ENCODE results near the gene LYRM4.
"Not testable (repeated sequence)": the region's sequence is repeated elsewhere in the genome, so short reads cannot be mapped to it uniquely, and the experiment has no call there.

Gene LYRM4

DNA sequence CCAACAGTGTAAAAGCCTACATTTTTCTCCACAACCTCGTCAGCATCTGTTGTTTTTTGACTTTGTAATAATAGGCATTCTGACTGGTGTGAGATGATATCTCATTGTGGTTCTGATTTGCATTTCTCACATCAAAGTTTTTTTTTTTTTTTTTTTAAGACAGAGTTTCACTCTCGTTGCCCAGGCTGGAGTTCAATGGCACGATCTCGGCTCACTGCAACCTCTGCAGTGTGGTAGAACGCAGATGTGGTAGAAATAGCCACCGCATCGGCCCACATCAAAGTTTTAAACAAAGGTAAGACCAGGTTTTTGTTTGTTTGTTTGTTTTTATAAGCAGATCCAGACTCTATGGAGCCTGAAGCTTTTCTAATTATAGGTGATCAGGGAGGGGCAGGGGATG is 188.3 kb downstream of the LYRM4 start:
- ATAC-seq (replicated peaks): no peak
- Mint-ChIP-seq H3K4me1 (ENCODE audit: low read depth in 2 of 2) (no peaks in the 10 kb centered on the region), H3K9me3 (no peaks in the 10 kb centered on the region), H3K27ac (no peak overlapping the region), H3K36me3 (ENCODE audit: insufficient read depth) (no peaks in the 10 kb centered on the region), H3K27me3 (peaks cover 16 to 21% of the 10 kb centered on the region in 2 donors), H3K4me3 (no peak overlapping the region)
- no peak for DNase-seq

DNA sequence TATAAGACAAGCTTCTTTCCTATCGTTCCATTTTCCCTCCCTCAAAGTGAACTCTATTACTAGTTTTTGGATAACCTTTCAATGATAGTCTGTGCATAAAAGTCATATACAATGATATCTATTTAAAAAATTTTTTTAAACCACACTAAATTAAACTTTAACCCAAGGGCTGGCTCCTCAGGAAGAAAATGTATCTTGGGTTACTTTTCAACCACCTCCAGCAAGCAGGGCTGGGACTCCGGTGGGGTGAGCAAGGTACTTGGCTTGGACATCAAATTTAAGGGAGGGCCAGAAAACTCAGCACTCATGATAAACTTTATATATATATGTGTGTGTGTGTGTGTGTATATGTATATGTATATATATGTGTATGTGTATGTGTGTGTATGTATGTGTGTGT is 189.5 kb downstream of the LYRM4 start:
- H3K4me3 Mint-ChIP-seq: no peak overlapping the region
- H3K36me3 Mint-ChIP-seq (ENCODE audit: insufficient read depth): no peaks in the 10 kb centered on the region
- no peak for ATAC-seq (replicated peaks)
- no peaks in the 10 kb centered on the region for H3K9me3 Mint-ChIP-seq
- H3K27ac Mint-ChIP-seq: no peak overlapping the region
- no peaks in the 10 kb centered on the region for H3K4me1 Mint-ChIP-seq (ENCODE audit: low read depth in 2 of 2)
- peaks cover 5 to 9% of the 10 kb centered on the region in 2 donors for H3K27me3 Mint-ChIP-seq
- DNase-seq: no peak

- ATAC-seq (replicated peaks) (no peak), DNase-seq (no peak)
- Mint-ChIP-seq H3K4me3 (no peak overlapping the region), H3K27ac (no peak overlapping the region), H3K9me3 (no peaks in the 10 kb centered on the region), H3K4me1 (ENCODE audit: low read depth in 2 of 2) (no peaks in the 10 kb centered on the region), H3K36me3 (ENCODE audit: insufficient read depth) (peaks cover 4% of the 10 kb centered on the region), H3K27me3 (peaks cover 6 to 13% of the 10 kb centered on the region in 2 donors)
These were observed 192.5 kb downstream of the LYRM4 start for GRCh38 chr6:5068153-5068751.

DNA sequence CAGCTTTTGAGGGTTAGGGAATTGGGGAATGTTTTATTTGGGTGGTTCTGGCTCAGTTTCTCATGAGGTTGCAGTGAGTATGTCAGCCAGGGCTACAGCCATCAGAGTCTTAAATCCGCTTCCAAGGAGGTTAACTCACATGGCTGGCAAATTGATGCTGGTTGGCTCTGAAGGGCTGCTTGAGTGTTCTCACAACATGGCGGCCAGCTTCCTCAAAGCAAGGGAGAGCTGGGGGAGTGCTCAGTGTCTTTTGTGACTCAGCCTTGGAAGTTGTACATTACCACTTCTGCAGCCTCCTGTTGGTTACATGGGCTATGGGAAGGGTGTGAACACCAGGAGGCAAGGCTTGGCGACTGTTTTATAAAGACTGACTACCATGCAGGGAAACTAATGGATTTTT is 193.4 kb downstream of the LYRM4 start:
- no peak for DNase-seq
- H3K4me3 Mint-ChIP-seq: no peak overlapping the region

DNA sequence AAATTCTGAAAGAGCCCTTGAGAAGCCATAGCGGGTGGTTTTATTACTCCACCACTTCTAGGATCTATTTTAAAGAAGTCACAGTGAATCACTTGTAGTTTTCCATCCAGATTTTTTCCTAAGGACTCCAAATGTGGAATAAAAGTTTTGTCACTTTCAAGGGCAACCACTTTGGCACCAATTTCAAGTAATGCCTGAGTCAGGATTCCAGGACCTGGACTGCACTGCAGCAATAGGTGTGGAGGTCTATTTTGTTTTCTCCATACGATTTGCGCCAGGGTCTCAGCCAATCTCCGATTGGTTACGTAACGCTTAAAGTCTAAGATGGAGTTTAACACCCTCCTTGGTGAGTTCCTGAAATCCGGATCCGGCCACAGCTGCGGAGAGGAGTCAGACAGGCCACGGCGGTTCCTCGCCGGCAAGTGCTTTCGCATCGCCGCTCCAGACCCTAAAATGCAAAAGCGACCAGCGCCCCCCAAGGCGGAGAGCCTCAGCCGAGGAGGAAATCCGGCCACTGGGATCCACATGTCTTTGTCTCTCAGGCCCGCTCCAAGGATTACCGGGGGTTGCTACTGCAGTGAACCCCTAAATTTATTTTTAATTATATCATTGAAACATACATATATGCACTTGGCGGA is 194.2 kb downstream of the LYRM4 start:
- peaks cover 9 to 16% of the 10 kb centered on the region in 2 donors for H3K27me3 Mint-ChIP-seq
- H3K9me3 Mint-ChIP-seq: no peaks in the 10 kb centered on the region
- peaks cover 4% of the 10 kb centered on the region for H3K36me3 Mint-ChIP-seq (ENCODE audit: insufficient read depth)
- H3K4me1 Mint-ChIP-seq (ENCODE audit: low read depth in 2 of 2): no peaks in the 10 kb centered on the region
- no peak for ATAC-seq (replicated peaks)
- no peak overlapping the region for H3K27ac Mint-ChIP-seq
- H3K4me3 Mint-ChIP-seq: no peak overlapping the region
- no peak for DNase-seq

More for the DNA sequence above, 193.4 kb downstream of the LYRM4 start:
- H3K9me3 Mint-ChIP-seq: no peaks in the 10 kb centered on the region
- no peak overlapping the region for H3K27ac Mint-ChIP-seq
- peaks cover 9 to 14% of the 10 kb centered on the region in 2 donors for H3K27me3 Mint-ChIP-seq
- peaks cover 4% of the 10 kb centered on the region for H3K36me3 Mint-ChIP-seq (ENCODE audit: insufficient read depth)
- no peak for ATAC-seq (replicated peaks)
- no peaks in the 10 kb centered on the region for H3K4me1 Mint-ChIP-seq (ENCODE audit: low read depth in 2 of 2)

DNA sequence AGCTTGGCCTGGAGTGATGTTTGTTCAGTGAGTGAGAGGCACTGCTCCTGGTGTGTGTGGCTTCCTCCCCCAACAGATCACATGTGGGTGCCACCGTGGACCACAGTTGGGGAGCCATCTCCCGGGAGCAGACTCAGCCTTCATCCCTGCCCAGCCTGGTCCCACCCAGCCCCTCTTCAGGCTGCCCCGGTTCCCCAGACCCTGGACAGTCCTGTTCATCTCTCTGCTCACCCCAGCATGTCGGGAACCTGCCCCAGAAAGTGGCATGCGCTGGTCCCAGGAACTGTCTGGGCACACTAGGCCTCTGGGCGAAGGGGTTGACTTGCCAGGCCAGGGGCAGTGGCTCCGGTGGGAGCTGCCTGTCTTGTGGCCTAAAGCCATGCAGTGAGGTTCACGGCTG is 197.1 kb downstream of the LYRM4 start:
- Mint-ChIP-seq H3K27ac (no peak overlapping the region), H3K4me1 (ENCODE audit: low read depth in 2 of 2) (no peaks in the 10 kb centered on the region), H3K4me3 (no peak overlapping the region), H3K27me3 (peaks cover 22 to 33% of the 10 kb centered on the region in 2 donors), H3K9me3 (no peaks in the 10 kb centered on the region), H3K36me3 (ENCODE audit: insufficient read depth) (peaks cover 4% of the 10 kb centered on the region)
- DNase-seq (no peak), ATAC-seq (replicated peaks) (no peak)

DNA sequence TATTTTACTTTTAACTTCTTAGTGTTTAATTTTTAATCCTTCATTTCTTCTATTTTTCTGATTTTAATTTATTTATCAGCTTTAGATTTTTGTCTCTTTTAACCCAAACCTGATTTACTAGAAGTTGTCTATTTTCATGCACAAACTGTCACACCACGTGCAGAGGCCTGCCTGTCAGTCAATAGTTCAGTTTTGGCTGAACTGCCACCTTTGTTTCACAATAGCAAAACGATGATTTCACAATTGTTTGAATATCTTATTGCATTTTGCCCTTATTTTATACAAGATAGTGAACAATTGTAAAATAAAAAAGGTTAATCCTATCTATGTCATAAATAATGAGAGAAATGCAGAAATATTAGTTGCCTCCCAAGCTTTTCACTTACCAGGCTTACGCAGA is 199.6 kb downstream of the LYRM4 start:
- Mint-ChIP-seq H3K4me1 (ENCODE audit: low read depth in 2 of 2) (no peaks in the 10 kb centered on the region), H3K27ac (no peak overlapping the region), H3K9me3 (no peaks in the 10 kb centered on the region)

GRCh38 chr6:5060439-5060838 is 200.3 kb downstream of the LYRM4 start:
- H3K9me3 Mint-ChIP-seq; H3K4me1 Mint-ChIP-seq (ENCODE audit: low read depth in 2 of 2); H3K27ac Mint-ChIP-seq; H3K36me3 Mint-ChIP-seq (ENCODE audit: insufficient read depth); DNase-seq; ATAC-seq (replicated peaks); H3K4me3 Mint-ChIP-seq: not testable (repeated sequence)
- H3K27me3 Mint-ChIP-seq: peaks cover 30 to 39% of the 10 kb centered on the region in 2 donors

More for the DNA sequence above, 199.6 kb downstream of the LYRM4 start:
- Mint-ChIP-seq H3K36me3 (ENCODE audit: insufficient read depth) (peaks cover 4% of the 10 kb centered on the region), H3K27me3 (peaks cover 30 to 39% of the 10 kb centered on the region in 2 donors), H3K4me3 (no peak overlapping the region)
- DNase-seq (no peak), ATAC-seq (replicated peaks) (no peak)

- no peak for DNase-seq
- no peaks in the 10 kb centered on the region for H3K9me3 Mint-ChIP-seq
- no peaks in the 10 kb centered on the region for H3K4me1 Mint-ChIP-seq (ENCODE audit: low read depth in 2 of 2)
- peaks cover 6% of the 10 kb centered on the region for H3K36me3 Mint-ChIP-seq (ENCODE audit: insufficient read depth)
- H3K27ac Mint-ChIP-seq: no peak overlapping the region
- ATAC-seq (replicated peaks): no peak
- no peak overlapping the region for H3K4me3 Mint-ChIP-seq
- peaks cover 30 to 38% of the 10 kb centered on the region in 2 donors for H3K27me3 Mint-ChIP-seq
These were observed 201.5 kb downstream of the LYRM4 start for GRCh38 chr6:5059036-5059896.

Measured in effector memory CD8-positive, alpha-beta T cell (primary cell).